Measurements from ENCODE around the gene GNL1.
A peak's percentile ranks its signal among the peaks of the same experiment; 100 is the strongest.

GNL1 gene, protein sequence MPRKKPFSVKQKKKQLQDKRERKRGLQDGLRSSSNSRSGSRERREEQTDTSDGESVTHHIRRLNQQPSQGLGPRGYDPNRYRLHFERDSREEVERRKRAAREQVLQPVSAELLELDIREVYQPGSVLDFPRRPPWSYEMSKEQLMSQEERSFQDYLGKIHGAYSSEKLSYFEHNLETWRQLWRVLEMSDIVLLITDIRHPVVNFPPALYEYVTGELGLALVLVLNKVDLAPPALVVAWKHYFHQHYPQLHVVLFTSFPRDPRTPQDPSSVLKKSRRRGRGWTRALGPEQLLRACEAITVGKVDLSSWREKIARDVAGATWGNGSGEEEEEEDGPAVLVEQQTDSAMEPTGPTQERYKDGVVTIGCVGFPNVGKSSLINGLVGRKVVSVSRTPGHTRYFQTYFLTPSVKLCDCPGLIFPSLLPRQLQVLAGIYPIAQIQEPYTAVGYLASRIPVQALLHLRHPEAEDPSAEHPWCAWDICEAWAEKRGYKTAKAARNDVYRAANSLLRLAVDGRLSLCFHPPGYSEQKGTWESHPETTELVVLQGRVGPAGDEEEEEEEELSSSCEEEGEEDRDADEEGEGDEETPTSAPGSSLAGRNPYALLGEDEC

DNA sequence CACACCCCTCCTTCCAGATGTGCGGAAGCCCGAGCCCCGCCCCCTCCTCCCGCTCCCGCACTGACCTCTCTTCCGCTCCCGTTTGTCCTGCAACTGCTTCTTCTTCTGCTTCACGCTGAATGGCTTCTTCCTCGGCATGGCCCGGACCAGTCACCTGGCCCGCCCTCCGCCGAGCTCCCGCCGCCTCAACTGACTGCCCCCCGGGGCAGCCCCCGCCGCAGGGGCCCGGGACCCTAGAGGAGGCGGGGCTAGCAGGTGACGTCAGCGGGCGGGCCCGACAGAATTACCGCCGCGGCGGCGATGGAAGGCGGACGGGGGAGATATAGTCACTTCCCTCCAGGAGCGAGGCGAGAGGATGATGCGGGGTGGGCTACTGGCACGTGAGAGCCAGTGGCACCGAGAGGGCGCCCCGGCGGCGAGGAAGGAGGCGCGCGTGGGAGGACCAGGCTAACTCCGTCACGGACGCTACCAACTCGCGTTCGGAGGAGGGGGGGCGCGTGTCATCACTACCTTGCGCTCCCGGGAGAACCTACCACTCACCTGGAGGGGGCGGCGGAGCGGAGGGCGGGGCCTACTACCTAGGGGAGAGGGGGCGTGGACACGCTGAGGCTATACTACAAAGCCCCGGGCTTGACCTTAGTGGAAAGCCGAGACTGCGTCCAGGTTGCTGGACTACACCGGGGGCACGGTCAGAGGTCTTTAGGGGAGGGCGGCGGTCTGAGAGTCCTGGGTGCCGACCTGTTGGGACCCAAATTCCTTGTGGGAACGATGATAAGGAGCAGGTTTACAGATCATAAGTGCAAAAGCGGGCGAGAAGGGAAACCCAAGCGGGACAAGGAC lies at the start of gene GNL1:
Gene GNL1 (minus strand): TSS at position 424 of the 840 bp plus-strand sequence. CDS start 286 bp downstream, at position 138.
- peak; percentile 98 for DNase-seq (ENCODE audit: low read depth in 1 of 2, low spot score in 1 of 2)

DNA sequence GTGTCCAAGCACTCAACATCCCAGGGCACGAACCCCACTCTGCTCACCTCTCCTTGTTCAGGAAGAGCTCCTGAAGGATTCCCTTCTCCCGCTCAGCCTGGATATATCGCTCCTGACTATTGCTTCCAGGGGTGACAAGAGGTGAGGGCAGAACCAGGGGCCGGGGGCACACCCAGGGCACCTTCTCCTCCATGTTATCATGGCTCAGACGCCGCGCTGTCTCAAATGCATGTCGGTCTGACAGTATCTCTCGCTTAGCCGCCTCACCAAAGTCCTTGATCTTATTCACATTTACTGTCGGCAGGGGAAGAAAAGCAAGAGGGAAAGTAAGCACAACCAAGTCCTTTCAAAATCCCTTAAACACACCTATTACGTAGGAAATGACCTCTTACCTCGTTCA lies 47.7 kb upstream of the GNL1 start:
- no peak for DNase-seq (ENCODE audit: low read depth in 1 of 2, low spot score in 1 of 2)

DNA sequence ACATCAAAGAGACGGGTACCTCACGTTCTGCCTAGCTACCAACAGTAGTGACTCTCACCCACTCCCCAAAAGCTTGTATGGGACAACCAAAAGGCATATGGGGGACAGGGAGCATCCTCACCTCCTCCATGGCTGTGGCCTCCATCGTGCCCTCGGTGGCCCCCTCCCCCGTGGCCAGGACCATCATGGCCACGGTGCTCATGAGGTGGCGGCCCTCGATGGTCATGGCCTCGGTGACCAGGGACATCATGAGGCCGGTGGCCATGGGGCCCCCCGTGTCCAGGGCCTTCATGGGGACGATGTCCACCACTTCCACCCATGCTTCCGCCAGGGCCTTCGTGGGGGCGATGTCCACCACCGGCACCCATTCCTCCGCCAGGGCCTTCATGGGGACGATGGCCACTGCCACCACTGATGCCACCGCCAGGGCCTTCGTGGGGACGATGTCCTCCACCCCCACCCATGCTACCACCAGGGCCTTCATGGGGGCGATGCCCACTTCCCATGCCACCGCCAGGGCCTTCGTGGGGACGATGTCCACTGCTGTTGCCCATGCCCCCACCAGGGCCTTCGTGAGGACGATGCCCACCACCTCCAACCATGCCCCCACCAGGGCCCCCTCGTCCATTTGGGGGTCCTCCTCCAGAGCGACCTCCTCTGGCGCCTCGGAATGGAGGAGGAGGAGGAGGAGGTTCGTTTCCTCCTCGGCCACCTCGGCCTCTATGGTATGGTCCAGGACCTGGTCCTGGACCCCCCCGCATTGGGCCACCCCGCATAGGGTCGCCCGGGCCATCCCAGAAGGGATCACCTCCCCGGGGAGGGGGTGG lies 45.7 kb upstream of the GNL1 start:
- DNase-seq (ENCODE audit: low read depth in 1 of 2, low spot score in 1 of 2) = no peak

DNA sequence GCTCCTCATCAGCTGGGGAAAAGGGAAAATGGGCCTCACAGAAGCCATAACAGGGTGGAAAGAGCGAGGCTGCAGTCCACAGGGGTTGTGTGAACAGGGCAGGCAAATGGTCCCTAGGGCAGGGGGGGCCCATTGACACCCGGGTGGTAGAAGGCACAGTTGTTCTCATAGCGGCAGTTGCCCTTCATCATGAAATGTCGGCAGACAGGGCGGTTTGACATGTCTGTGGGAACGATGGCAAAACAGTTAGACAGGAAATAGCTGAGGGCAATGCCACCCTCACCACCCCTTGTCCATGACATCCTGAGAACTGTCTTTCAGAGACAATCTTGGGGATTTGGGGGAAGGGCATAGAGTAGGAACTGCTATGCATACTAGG lies 45.1 kb upstream of the GNL1 start:
- no peak for DNase-seq (ENCODE audit: low read depth in 1 of 2, low spot score in 1 of 2)

DNA sequence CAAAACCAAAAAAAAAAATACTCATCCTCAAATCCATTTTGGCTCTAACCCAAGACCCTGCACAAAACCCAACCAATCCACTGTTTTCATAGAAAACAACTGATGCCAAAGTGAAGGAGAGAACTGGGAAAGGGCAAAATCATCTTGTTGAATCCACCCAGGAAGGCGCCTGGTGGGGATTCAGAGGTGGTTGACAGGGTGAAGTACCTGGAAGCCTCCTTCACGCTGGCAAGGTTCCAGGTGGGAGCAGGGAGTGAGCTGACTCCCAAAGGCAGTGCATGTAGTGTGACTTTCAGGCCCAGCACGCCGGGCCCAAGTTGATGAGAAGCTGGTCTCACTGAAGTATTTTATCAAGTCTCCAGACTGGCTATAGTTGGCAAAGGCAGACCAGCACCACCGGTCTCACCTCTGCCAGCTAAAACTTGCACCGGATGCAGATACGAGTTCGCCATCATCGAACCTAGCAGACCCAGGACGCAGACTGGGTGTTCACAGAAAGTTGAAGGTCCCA lies 44.2 kb upstream of the GNL1 start:
- no peak for DNase-seq (ENCODE audit: low read depth in 1 of 2, low spot score in 1 of 2)

DNA sequence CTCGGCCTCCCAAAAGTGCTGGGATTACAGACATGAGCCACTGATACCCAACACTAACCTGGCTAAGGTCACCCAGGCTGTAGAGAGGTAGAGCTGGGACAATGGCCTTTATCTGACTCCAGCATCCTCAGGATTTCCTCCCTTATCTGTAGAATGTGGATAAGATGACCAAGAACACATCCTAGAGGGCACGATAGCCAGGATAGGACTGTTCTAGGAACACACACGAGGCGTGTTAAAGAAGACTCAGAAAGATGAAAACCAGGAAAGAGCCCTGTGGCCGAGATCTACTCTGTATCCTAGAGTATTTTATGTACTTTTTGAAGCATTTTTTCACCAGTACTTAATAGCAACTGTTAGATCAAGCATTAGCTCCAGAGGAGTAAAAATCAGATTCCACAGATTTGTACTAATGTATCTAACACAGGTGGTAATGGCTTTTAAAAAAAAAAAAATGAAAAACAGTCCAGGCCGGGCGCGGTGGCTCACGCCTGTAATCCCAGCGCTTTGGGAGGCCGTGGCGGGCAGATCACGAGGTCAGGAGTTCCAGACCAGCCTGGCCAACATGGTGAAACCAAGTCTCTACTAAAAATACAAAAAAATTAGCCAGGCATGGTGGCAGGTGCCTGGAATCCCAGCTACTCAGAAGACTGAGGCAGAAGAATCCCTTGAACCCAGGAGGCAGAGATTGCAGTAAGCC lies 43.5 kb upstream of the GNL1 start:
- DNase-seq (ENCODE audit: low read depth in 1 of 2, low spot score in 1 of 2) = no peak

DNA sequence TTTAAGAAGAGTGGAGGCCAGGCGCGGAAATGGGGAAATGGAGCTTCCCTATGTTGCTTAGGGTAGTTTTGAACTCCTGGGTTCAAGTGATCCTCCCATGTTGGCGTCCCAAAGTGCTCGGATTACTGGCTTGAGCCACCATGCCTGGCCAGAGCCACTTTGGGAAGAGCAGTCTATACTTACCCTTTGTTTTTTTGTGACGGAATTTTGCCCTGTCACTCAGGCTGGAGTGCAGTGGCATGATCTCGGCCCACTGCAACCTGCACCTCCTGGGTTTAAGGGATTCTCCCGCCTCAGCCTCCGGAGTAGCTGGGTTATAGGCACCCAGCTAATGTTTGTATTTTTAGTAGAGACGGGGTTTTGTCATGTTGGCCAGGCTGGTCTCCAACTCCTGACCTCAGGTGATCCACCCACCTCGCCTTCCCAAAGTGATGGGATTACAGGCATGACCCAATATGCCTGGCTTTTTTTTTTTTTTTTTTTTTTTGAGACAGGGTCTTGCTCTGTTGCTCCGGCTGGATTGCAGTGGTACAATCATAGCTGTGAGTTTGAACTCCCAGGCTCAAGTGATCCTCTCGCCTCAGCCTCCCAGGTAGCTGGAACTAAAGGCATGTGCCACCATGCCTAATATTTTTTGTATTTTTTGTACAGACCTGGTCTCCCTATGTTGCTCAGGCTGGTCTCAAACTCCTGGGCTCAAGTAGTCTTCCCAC lies 42.8 kb upstream of the GNL1 start:
- DNase-seq (ENCODE audit: low read depth in 1 of 2, low spot score in 1 of 2) = no peak

DNA sequence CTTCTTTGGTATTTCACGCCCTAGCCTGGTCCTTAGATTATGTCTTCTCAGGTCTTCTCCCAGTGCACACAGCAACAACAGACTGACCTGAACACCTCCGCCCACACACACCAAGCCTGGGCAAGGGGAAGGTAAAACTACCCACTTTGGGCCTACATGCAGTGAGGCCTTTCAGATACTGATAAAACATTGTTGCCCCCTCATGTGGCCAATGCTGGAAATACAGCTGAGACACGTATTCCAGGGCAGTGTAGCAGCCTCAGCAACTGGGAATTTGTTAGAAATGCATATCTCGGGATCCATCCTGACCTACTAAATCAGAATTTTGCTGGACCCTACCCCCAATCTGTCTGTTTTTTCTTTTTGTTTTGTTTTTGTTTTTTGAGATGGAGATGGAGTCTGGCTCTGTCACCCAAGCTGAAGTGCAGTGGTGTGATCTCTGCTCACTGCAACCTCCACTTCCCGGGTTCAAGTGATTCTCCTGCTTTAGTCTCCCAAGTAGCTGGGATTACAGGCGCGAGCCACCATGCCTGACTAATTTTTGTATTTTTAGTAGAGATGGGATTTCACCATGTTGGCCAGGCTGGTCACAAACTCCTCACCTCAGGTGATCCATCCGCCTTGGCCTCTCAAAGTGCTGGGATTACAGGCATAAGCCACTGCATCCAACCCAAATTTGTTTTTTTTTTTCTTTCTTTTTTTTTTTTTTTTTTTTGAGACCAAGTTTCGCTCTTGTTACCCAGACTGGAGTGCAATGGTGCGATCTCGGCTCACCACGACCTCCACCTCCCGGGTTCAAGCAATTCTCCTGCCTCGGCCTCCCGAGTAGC lies 41.2 kb upstream of the GNL1 start:
- DNase-seq (ENCODE audit: low read depth in 1 of 2, low spot score in 1 of 2) = peak; percentile 53 to 55

DNA sequence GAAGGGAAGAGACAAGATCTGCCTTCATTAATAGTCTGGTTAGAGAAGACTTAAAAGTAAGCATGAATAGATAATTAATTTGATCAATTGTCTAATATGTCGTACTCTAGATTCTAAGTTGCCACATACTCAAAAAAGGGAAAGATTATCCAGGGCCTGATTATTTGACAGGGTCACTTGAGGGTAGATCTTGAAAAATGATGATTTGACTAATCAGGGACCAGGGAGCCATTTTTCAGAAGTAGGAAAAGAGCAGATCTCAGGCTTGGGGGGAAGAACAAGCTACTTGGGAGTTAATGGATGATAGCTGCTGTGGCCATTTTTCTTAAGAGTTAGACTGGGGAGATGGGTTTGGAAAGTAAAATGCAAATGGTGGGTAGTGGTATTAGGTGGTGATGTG lies 36.0 kb upstream of the GNL1 start:
- no peak for DNase-seq (ENCODE audit: low read depth in 1 of 2, low spot score in 1 of 2)

DNA sequence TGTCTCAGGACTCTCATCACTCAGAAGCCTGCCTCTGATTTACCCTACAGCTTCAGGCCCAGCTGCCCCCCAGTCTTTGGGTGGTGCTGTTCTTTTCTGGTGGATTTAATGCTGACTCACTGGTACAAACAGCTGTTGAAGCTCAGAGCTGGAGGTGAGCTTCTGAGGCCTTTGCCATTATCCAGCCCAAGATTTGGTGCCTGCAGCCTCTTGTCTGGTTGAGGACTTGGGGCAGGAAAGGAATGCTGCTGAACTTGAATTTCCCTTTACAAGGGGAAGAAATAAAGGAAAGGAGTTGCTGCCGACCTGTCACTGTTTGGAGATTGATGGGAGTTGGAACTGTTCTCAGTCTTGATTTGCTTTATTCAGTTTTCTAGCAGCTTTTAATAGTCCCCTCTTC lies 34.7 kb upstream of the GNL1 start:
- no peak for DNase-seq (ENCODE audit: low read depth in 1 of 2, low spot score in 1 of 2)

DNA sequence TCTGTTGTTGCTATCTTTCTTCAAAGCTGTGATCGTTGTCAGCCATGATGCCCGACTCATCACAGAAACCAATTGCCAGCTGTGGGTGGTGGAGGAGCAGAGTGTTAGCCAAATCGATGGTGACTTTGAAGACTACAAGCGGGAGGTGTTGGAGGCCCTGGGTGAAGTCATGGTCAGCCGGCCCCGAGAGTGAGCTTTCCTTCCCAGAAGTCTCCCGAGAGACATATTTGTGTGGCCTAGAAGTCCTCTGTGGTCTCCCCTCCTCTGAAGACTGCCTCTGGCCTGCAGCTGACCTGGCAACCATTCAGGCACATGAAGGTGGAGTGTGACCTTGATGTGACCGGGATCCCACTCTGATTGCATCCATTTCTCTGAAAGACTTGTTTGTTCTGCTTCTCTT lies 34.2 kb upstream of the GNL1 start:
- DNase-seq (ENCODE audit: low read depth in 1 of 2, low spot score in 1 of 2) = no peak

DNA sequence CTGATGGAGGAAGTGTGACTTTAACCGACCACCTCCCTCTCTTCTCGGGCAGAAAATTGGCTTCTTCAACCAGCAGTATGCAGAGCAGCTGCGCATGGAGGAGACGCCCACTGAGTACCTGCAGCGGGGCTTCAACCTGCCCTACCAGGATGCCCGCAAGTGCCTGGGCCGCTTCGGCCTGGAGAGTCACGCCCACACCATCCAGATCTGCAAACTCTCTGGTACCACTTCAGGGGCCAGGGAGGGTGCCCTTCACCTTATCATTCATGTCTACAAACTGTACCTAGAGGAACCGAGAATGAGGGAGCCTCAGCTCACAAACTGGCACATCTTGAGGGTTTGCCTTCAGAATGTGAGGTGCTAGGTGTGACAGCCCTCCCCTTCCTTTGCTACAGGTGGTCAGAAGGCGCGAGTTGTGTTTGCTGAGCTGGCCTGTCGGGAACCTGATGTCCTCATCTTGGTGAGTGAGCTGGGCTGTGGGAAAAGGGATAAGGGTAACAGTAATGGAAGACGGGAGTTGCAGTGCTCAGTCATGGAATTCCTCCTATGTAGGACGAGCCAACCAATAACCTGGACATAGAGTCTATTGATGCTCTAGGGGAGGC lies 33.6 kb upstream of the GNL1 start:
- no peak for DNase-seq (ENCODE audit: low read depth in 1 of 2, low spot score in 1 of 2)

DNA sequence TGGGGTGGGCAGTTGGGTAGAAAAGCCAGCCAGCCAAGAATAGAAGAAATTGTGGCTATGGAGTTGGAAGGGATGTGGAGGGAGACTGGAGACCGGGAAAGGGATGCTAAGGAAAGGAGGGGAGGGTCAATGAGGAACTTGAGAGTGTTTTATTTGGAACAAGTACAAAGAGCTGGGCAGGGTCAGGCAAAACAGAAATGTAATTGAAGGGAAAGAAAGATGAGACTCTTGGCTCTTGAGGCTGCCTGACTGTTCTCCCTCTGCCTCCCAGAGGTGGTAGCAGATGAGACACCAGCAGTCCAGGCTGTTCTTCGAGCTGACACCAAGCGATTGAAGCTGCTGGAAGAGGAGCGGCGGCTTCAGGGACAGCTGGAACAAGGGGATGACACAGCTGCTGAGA lies 27.6 kb upstream of the GNL1 start:
- no peak for DNase-seq (ENCODE audit: low read depth in 1 of 2, low spot score in 1 of 2)

DNA sequence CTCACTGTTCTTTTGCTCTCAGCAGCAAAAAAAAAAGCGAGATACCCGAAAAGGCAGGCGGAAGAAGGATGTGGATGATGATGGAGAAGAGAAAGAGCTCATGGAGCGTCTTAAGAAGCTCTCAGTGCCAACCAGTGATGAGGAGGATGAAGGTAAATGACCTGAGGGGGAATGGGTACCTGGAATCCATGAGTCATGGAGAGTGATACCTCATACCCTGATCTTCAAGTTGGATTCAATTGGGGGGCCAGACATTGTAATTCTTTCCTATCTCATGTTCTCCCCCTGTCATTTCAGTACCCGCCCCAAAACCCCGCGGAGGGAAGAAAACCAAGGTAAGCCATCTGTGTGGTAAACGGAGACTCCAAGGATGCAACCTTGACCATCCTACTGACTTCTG lies 21.8 kb upstream of the GNL1 start:
- no peak for DNase-seq (ENCODE audit: low read depth in 1 of 2, low spot score in 1 of 2)

DNA sequence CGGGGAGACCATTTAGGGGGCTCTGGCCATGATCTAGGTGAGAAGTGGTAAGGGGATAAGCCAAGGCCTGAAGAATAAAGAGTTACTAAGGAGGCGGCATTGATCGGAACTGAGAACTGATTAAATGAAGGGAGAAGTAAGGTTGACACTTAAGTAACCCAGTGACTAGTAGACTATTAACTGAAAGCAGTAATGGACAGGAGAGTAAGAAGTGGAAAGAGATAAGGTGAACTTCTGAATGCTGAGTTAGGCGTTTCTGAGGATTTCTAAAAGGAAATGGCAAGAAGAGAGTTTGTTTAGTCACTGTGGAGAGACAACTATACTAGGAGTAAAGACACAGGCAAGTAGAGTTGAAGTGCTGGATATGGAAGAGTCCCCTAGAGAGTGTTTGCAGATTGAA lies 16.8 kb upstream of the GNL1 start:
- no peak for DNase-seq (ENCODE audit: low read depth in 1 of 2, low spot score in 1 of 2)

DNA sequence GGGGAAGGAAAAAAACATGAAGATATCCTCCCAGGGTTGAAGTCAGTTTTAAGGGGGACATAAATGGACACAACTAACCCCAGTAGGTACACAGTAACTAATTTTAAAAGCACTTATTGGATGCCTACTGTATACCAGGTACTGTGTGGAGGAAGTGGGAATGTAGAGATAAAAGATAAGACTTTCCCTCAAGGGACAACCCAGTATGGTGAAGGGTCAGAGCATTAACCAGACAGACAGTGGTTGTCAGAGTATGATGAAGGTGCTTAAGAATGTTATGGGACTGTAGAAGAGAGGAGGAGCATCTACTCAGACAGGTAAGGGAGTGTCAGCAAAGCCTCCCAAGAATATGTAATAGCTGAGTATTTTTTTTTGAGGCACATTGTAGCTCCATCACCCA lies 15.9 kb upstream of the GNL1 start:
- DNase-seq (ENCODE audit: low read depth in 1 of 2, low spot score in 1 of 2) = no peak

DNA sequence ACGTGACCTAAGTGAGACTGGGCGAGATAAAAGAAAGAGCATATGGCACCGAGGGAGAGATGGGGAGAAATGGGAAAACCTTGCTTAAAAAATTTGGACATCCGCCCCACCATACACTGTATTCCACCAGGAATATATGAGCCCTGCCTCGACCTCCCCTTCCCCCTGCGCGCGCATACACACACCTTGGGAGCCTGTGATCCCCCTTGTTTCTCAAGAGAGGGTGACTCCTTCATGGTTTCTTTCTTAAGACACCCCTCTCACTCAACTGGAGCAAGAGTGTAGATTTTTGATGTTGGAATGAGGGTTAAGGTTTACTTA lies 15.4 kb upstream of the GNL1 start:
- DNase-seq (ENCODE audit: low read depth in 1 of 2, low spot score in 1 of 2) = no peak

DNA sequence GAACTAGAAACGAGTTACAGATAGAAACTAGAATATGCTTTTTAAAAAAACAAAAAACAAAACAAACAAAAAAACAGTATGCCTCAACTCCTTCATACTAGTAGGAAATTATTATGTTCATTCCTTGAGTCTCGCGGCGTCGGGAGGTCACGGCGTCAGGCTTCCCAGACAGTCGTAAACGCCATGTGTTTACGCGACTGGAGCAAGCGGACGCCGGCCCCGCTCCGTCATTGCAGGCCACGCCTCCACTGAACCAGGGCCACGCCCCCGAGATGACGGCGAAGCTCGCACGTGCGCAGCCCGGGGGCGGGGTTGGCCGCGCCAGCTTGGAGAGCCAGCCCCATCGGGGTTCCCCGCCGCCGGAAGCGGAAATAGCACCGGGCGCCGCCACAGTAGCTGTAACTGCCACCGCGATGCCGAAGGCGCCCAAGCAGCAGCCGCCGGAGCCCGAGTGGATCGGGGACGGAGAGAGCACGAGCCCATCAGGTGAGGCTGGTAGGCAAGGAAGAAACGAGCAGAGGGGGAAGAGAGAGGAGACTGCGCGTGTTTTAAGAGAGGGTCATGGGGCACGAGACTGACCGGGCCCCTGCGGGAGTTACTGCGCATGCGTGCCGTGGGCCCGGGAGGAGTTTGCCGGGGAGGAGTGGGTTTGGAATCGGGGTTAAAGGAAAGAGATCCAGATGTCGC lies 14.9 kb upstream of the GNL1 start, which contains the start of gene ABCF1:
Gene ABCF1 (plus strand): TSS at position 368 of the 687 bp plus-strand sequence. CDS start 46 bp downstream, at position 414.
- DNase-seq (ENCODE audit: low read depth in 1 of 2, low spot score in 1 of 2) = peak; percentile 99 to 100

Measured in stimulated activated CD4-positive, alpha-beta T cell treated with anti-CD3 and anti-CD28 coated beads, Interleukin-15, amount 100 ng/mL, for 1 hour (primary cell).